Measurements from ENCODE around the gene CDC73. TPM values are rescaled to one million over a fixed set of nuclear protein-coding genes. Genes with fewer than 3 reads are reported as not detected.

CDC73 gene
- total RNA-seq, 1 experiment from 2014 or later: 62.5 TPM

- Histone ChIP-seq H3K56ac (ENCODE audit: insufficient read length, low read depth, low read length) (no peak overlapping the region), H2BK12ac (ENCODE audit: insufficient read length, low read depth, low read length) (no peak overlapping the region), H4K8ac (replicated peaks; ENCODE audit: insufficient read length, low read depth, low read length) (no peak overlapping the region), H2BK20ac (ENCODE audit: low read depth, low read length, poor library complexity, severe bottlenecking) (no peak overlapping the region), H3K27ac (ENCODE audit: insufficient read length, low read depth, low read length) (no peak overlapping the region), H2BK5ac (ENCODE audit: insufficient read length, low read length) (no peak overlapping the region), H4K5ac (ENCODE audit: insufficient read length, low read depth, low read length) (no peak overlapping the region), H4K91ac (ENCODE audit: insufficient read length, low read depth, low read length) (no peak overlapping the region), H2AFZ (ENCODE audit: low read length) (no peak overlapping the region), H3K27me3 (ENCODE audit: insufficient read depth, low read length) (no peaks in the 10 kb centered on the region), H3K9me3 (ENCODE audit: control insufficient read depth, low read depth, low read length) (no peaks in the 10 kb centered on the region), H2BK120ac (ENCODE audit: low read depth, low read length, poor library complexity, severe bottlenecking) (no peak overlapping the region), H3K23me2 (ENCODE audit: insufficient read length, low read depth, low read length, poor library complexity, severe bottlenecking) (no peaks in the 10 kb centered on the region), H3K4me1 (ENCODE audit: insufficient read depth, low read length) (no peaks in the 10 kb centered on the region), H3K9ac (ENCODE audit: extremely low read depth, insufficient read length, low read length) (no peak overlapping the region), H3K79me1 (ENCODE audit: insufficient read depth, low read depth, low read length, poor library complexity, severe bottlenecking) (no peaks in the 10 kb centered on the region), H3K4ac (ENCODE audit: low read depth, low read length) (no peak overlapping the region), H3T11ph (ENCODE audit: low read length) (no peak overlapping the region), H2BK15ac (ENCODE audit: low read depth, low read length) (no peak overlapping the region), H4K20me1 (ENCODE audit: control insufficient read depth, insufficient read depth, insufficient read length) (no peaks in the 10 kb centered on the region), H3K4me2 (ENCODE audit: insufficient read depth, insufficient read length, low read length) (no peak overlapping the region), H3K79me2 (ENCODE audit: insufficient read depth, low read length) (no peaks in the 10 kb centered on the region), H2AK5ac (ENCODE audit: insufficient read length, low read length) (no peak overlapping the region), H3K23ac (ENCODE audit: insufficient read length, low read depth, low read length) (no peak overlapping the region), H3K14ac (ENCODE audit: insufficient read depth, low read length) (no peak overlapping the region), H3K18ac (ENCODE audit: insufficient read length, low read depth, low read length) (no peak overlapping the region)
- DNase-seq: no peak
- H3K36me3 Mint-ChIP-seq (ENCODE audit: insufficient read depth in 1 of 3, low read depth in 3 of 3): no peaks in the 10 kb centered on the region
- no peaks in the 10 kb centered on the region for H3K27me3 Mint-ChIP-seq (ENCODE audit: low read depth)
- no peak overlapping the region for H3K27ac Mint-ChIP-seq
- H3K4me3 Mint-ChIP-seq: no peak overlapping the region
- no peaks in the 10 kb centered on the region for H3K9me3 Mint-ChIP-seq
- no peak for TF ChIP-seq CTCF (conservative IDR thresholded peaks at IDR 0.05)
- peaks cover 6% of the 10 kb centered on the region in 2 experiments for H3K4me1 Mint-ChIP-seq
- WGBS (ENCODE audit: extremely low coverage, insufficient read length, low lambda C conversion rate): no CpG with 5 or more reads among the region's 2 CpGs
These were observed 171.9 kb downstream of the CDC73 start for GRCh38 chr1:193293726-193294125.

Measured in H9 (cell line).